GM10847 (cell line): ENCODE measurements around the gene ALX4.

Experiments used
- POLR2A ChIP-seq: IDR thresholded peaks from 2 replicates; pipeline ENCODE4 v1.6.1; 2011; ENCODE audit not compliant: insufficient read length; ENCODE audit errors: extremely low read depth

ALX4 gene

GRCh38 chr11:44311339-44312261 lies 1.7 kb upstream of the ALX4 start:
- TF ChIP-seq POLR2A = no peak

- TF ChIP-seq POLR2A = no peak
These were observed 729 bp upstream of the ALX4 start for GRCh38 chr11:44310463-44311272.

DNA sequence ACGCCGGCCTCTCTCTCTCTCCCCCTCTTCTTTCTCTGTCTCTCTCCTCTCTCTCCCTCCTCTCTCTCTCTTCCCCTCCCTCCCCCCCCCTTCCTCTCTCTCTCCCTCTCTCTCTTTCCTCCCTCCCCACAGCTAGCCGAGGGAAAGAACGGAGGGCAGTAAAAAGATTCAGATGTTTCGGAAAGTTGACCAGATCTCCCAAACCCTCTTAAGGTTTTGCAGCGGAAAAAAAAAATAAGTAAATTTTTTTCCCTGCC lies 195 bp upstream of the ALX4 start:
- TF ChIP-seq POLR2A = no peak

GRCh38 chr11:44308923-44309477 lies 939 bp downstream of the ALX4 start:
- TF ChIP-seq POLR2A = no peak

GRCh38 chr11:44308256-44308922 lies 1.6 kb downstream of the ALX4 start:
- no peak for TF ChIP-seq POLR2A

DNA sequence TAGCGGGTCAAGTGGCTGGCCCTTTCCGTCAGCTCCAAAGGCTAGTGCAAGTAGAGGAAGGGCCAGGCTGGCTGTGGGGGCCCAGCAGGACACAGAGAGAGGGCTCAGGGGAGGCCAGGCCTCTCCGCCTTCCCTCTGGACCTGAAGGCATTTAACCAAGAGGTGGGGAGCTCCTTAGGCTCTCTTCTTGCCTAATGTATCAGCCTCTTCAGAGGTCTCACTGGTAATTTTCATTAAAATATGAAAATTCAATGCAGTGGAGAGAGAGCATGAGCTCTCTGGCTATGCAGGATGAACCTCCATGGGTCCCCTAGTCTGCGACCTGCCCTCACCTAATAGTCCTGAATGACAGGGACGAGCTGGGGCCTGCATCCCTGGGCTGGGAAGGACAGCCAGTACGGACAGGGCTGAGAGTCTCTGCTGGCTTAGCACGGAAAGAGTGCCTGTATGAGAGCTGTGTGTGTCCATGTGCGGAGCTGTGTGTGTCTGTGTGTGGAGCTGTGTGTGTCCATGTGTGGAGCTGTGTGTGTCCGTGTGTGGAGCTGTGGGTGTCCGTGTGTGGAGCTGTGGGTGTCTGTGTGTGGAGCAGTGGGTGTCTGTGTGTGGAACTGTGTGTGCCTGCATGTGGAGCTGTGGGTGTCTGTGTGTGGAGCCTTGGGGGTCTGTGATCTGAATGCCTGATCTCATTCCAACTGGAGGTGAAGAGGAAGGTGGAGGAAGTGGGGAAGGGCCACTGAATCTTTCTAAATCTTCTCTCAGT lies 2.4 kb downstream of the ALX4 start:
- no peak for TF ChIP-seq POLR2A

GRCh38 chr11:44306918-44307244 lies 3.1 kb downstream of the ALX4 start:
- TF ChIP-seq POLR2A = no peak

GRCh38 chr11:44306052-44306917 lies 3.7 kb downstream of the ALX4 start:
- TF ChIP-seq POLR2A = no peak

DNA sequence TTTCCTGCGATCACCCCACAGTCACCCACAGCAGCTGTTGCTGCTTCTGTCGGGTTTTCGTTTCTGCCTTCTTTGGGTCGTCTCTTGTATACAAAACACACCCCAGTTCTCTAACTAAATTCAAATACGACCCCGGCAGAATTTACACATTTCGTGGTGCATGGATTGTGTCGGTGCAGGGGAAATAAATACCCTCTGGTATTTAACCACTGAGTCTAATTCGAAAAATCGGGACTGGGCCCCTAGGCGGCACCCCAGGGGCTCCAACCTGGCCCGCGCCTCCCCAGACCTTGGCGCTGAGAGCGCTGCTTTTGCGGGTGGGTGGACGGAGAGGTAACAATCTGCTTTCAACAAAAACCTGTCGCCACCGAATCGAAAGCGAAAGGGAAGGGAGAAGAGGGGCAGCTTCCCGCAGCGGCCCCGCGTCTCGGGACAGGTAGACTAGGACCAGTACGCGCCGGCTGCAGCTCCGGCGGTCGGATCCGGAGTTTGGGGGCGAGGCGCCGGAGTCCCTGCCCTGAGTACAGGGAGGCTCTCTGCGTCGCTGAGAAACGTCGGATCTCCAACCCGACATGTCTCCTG lies 4.4 kb downstream of the ALX4 start:
- no peak for TF ChIP-seq POLR2A

DNA sequence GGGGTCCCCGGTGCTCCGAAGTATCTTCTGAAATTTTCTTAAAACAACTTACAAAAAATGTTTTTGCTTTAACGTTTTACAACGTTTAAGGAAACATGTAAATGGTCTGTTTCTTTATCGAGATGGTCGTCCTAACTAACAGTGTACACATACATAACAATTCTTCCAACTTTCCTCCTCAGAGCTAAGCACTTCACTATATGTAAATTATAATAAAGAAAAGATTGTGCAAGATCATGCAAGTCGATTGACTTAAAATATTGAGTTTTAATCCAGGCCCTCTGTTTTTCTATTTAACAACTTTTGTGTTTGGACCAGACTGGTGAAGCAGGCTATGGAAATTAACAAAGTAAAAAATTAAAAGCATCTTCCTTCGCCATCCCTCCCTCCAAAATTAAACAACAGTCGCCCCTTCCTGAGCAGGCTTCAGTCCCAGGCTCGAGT lies 4.9 kb downstream of the ALX4 start:
- no peak for TF ChIP-seq POLR2A

DNA sequence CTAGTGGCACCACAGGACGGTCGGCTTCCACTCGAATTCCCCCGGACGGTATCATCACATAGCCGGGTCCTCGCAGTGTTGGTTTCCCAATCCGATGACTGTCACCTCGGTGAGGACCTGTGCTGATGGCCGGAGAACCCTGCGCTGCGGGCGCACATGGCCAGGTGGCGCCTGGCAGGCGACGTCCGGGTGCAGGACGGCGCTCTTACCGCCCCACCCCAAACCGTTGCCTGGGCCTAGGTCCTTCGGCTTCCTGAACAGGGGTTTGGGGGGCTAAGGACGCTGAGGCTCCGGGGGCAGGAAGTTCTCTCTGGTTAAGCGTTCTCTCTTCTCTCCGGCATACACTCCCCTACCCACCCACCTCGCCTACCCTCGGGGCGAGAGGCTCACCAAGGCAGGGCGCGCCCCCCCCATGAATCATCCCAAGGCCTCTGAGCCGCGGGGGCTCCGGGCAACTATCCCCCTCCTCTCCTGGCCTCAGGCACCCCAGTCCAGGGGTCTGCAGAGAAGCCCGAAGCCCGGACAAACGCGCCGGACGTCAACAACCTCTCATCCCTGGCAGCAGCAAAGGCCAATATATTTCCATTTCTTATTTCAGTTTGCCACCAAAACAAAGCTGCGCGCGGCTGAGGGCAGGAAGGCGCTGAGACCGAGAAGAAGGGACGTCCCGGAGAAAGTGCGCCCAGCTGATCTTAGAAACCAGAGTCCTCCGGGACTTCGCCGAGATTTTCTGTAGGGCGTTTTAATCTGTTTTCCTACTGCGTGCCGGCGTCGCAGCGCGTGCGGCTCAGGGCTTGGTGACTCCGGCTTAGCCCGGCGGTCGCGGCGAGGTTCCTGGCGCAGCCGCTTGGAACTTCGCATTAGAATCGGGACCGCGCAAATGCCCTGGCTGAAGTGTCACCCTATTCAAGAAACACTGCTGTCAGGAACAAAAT lies 5.6 kb downstream of the ALX4 start:
- no peak for TF ChIP-seq POLR2A

- no peak for TF ChIP-seq POLR2A
These were observed 6.5 kb downstream of the ALX4 start for GRCh38 chr11:44303401-44303938.
